T-helper 1 cell treated with Interleukin-12 subunit alpha and Interleukin-12 subunit beta and Interleukin-4 antibody, amounts not matched to agents 30 μg/mL and 1 μg/mL, for 36 hours (primary cell): ENCODE measurements around the gene PDCD4.
"Not testable (repeated sequence)": the region's sequence is repeated elsewhere in the genome, so short reads cannot be mapped to it uniquely, and the experiment has no call there.

Experiments
- H3K27ac Mint-ChIP-seq: one replicate; pipeline ENCODE4 v1.8.0; 2021; ENCODE audit warnings: mild to moderate bottlenecking, mixed read lengths
- H3K27me3 Mint-ChIP-seq: one replicate; pipeline ENCODE4 v1.8.0; 2021; ENCODE audit warnings: low read depth, mixed read lengths
- H3K36me3 Mint-ChIP-seq: one replicate; pipeline ENCODE4 v1.8.0; 2021; ENCODE audit warnings: low read depth, mixed read lengths
- H3K4me1 Mint-ChIP-seq: one replicate; pipeline ENCODE4 v1.8.0; 2021; ENCODE audit warnings: low read depth, mixed read lengths
- H3K4me3 Mint-ChIP-seq: one replicate; pipeline ENCODE4 v1.8.0; 2021; ENCODE audit warnings: mild to moderate bottlenecking, moderate library complexity, mixed read lengths
- H3K9me3 Mint-ChIP-seq: one replicate; pipeline ENCODE4 v1.8.0; 2021; ENCODE audit warnings: mixed read lengths

Gene PDCD4

GRCh38 chr10:110861930-110862649 is 9.6 kb upstream of the PDCD4 start:
- H3K4me3 Mint-ChIP-seq, result no peak overlapping the region
- H3K27ac Mint-ChIP-seq, result peak overlapping the region; percentile 64
- peaks cover 75% of the 10 kb centered on the region for H3K4me1 Mint-ChIP-seq
- H3K9me3 Mint-ChIP-seq, result no peaks in the 10 kb centered on the region
- H3K36me3 Mint-ChIP-seq, result peaks cover 9% of the 10 kb centered on the region
- H3K27me3 Mint-ChIP-seq, result no peaks in the 10 kb centered on the region

DNA sequence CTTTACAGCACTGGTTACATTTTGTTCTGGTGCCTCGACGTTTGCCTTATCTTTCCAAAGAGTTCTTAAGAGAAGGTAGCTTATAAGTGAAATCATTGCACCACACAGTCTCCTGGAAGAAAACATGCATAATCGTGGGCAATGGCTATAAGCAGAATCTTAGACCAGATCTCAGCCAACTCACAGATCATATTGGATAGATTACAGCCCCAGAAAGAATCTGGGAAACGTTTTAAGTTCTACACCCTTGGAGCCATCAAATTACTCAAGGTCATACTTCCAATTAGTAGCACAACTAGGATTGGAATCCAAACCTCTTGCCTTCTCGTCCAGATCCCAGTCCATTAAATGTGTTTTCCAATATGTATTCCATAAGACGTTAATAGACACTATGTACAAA is 8.8 kb upstream of the PDCD4 start:
- Mint-ChIP-seq H3K9me3 (no peaks in the 10 kb centered on the region), H3K4me3 (no peak overlapping the region), H3K27ac (peak overlapping the region; percentile 95), H3K27me3 (no peaks in the 10 kb centered on the region), H3K36me3 (peaks cover 7% of the 10 kb centered on the region), H3K4me1 (peaks cover 75% of the 10 kb centered on the region)

DNA sequence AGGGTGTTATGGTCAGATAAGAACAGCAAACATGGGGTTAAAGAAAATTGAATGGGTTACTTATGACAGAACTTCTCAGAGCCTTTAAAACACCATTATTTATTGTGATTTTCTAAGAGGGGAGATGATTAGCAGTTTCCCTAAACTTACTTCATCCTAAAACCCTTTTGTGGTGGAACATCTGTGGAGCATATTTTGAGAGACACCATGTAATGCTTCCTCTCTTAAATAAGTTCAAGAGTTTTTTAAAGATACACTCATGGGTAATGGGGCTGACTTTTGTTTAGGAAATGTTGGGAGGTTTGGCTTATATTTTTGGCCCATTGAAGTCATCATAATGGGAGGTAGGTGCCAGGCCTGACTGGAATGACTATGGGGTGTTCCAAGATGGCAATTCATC is 8.4 kb upstream of the PDCD4 start:
- peaks cover 75% of the 10 kb centered on the region for H3K4me1 Mint-ChIP-seq
- peak overlapping the region; percentile 95 for H3K27ac Mint-ChIP-seq
- H3K36me3 Mint-ChIP-seq, result peaks cover 5% of the 10 kb centered on the region
- H3K4me3 Mint-ChIP-seq, result no peak overlapping the region
- H3K27me3 Mint-ChIP-seq, result no peaks in the 10 kb centered on the region
- no peaks in the 10 kb centered on the region for H3K9me3 Mint-ChIP-seq

DNA sequence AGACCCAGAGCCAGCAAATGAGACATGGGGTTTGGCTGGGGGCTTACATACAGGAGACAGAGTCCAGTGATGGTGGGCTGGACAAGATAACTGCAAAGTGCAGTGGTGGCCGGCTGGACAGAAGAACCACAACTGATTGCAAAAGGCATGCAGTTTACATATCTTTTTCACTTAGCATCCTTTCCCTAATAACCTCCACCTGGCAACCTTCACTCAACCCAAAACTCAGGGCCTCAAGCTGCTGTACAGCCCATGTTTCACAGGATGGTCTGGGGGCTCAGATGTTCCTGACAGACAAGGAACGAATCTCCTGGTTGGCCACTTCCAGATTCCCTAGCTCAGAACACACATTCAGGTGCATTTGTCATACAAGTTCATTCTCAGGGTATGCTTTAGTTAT is 7.8 kb upstream of the PDCD4 start:
- H3K27me3 Mint-ChIP-seq, result no peaks in the 10 kb centered on the region
- peak overlapping the region; percentile 95 for H3K27ac Mint-ChIP-seq
- no peaks in the 10 kb centered on the region for H3K9me3 Mint-ChIP-seq
- no peak overlapping the region for H3K4me3 Mint-ChIP-seq
- H3K4me1 Mint-ChIP-seq, result peaks cover 78% of the 10 kb centered on the region
- H3K36me3 Mint-ChIP-seq, result peaks cover 2% of the 10 kb centered on the region

- Mint-ChIP-seq H3K9me3 (no peaks in the 10 kb centered on the region), H3K4me3 (peak overlapping the region; percentile 77), H3K36me3 (peaks cover 6% of the 10 kb centered on the region), H3K27ac (peak overlapping the region; percentile 95), H3K27me3 (no peaks in the 10 kb centered on the region), H3K4me1 (peaks cover 82% of the 10 kb centered on the region)
Measured at GRCh38 chr10:110864662-110865140, 7.0 kb upstream of the PDCD4 start.

DNA sequence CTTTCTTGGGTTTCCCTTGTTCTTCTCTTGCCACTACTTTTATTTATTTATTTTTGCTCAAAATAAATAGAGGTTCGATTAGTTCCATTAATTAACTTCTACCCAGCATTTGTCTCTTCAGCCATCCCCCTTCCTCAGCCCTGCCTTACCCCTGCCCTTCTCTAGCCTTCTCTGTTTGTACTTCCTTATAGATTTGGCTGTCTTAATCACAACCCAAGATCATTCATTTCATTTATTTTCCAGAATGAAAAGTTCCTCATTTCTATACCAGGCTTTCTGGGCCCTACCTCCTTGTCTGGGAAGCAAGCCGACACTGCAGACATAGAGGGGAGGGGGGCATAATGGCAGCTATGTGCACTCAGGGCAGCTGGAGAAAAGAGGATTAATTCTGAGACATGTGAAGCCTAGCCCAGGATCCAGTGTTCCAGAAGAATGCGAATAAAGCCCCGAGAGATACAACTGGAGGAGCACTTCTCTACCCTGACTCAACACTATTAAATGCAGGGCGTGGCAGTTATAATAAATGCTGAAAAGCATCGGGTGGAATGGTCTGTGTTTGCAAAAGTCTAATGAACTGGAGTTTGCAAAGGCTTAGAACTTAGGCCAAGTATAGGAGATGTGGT is 6.4 kb upstream of the PDCD4 start:
- Mint-ChIP-seq H3K4me3 (peak overlapping the region; percentile 53), H3K4me1 (peaks cover 82% of the 10 kb centered on the region)

GRCh38 chr10:110865809-110866482 is 5.8 kb upstream of the PDCD4 start:
- no peaks in the 10 kb centered on the region for H3K27me3 Mint-ChIP-seq
- H3K27ac Mint-ChIP-seq, result peak overlapping the region; percentile 95
- H3K4me1 Mint-ChIP-seq, result peaks cover 82% of the 10 kb centered on the region
- H3K9me3 Mint-ChIP-seq, result no peaks in the 10 kb centered on the region
- H3K36me3 Mint-ChIP-seq, result peaks cover 6% of the 10 kb centered on the region
- H3K4me3 Mint-ChIP-seq, result peak overlapping the region; percentile 53

More for the DNA sequence above, 6.4 kb upstream of the PDCD4 start:
- Mint-ChIP-seq H3K27me3 (no peaks in the 10 kb centered on the region), H3K27ac (peak overlapping the region; percentile 95), H3K9me3 (no peaks in the 10 kb centered on the region), H3K36me3 (peaks cover 6% of the 10 kb centered on the region)

GRCh38 chr10:110867011-110867806 is 4.5 kb upstream of the PDCD4 start:
- H3K27ac Mint-ChIP-seq, result peak overlapping the region; percentile 94
- H3K27me3 Mint-ChIP-seq, H3K36me3 Mint-ChIP-seq, H3K9me3 Mint-ChIP-seq: not testable (repeated sequence)
- peaks cover 82% of the 10 kb centered on the region for H3K4me1 Mint-ChIP-seq
- H3K4me3 Mint-ChIP-seq, result peak overlapping the region; percentile 33

DNA sequence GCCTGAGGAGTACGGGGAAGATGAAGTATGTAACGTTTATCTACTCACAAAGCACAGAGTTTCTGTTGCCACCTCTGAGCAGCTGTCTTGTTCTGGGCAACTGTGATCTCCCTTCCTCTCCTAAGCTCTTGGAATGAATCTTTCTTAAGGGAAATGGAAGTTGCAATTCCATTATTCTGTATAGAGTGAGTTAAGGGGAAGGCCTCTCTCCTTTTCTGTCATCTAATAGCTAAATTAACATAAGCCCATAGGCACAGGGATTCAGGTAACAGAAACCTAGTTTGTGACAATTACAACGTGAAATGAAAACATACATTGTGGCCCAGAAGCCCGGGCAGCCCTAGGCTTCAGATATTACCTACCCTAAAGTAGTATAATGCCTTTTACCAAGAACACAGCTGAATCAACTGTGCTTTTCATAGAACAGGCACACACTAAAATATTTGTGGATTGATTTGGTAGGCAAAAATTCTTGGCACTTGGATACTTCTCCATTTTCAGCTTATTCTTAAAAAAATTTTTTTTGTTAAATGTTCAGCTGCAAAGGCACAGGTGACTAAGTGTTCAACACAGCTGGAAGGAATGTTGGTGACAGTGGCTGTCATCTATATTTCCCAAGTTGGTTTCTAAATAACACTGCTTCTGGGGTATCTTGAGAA is 3.8 kb upstream of the PDCD4 start:
- H3K4me3 Mint-ChIP-seq, result peak overlapping the region; percentile 79
- peak overlapping the region; percentile 94 for H3K27ac Mint-ChIP-seq
- no peaks in the 10 kb centered on the region for H3K9me3 Mint-ChIP-seq
- H3K4me1 Mint-ChIP-seq, result peaks cover 77% of the 10 kb centered on the region
- peaks cover 6% of the 10 kb centered on the region for H3K36me3 Mint-ChIP-seq
- no peaks in the 10 kb centered on the region for H3K27me3 Mint-ChIP-seq

DNA sequence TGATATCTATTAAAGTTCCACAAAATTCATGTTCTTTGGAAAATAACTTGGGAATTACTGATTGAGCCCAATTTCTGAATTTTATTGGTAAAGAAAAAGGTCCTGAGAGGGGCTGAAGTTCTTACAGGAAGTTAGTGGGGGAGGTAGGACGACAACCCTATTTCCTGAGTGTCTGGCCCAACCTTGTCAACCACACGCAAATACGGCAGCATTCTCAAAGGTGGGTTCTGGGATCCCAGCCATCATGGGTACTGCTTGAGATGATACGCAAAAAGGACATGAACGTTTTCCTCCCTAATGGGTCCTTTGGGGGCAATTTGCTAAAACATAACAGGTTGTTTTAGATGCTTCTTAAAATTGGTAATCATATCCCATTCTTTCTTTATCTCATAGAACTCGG is 2.7 kb upstream of the PDCD4 start:
- Mint-ChIP-seq H3K36me3 (peaks cover 7% of the 10 kb centered on the region), H3K9me3 (no peaks in the 10 kb centered on the region), H3K27ac (peak overlapping the region; percentile 94), H3K27me3 (no peaks in the 10 kb centered on the region), H3K4me3 (peak overlapping the region; percentile 79), H3K4me1 (peaks cover 73% of the 10 kb centered on the region)

GRCh38 chr10:110870823-110871297 is 868 bp upstream of the PDCD4 start:
- peaks cover 10% of the 10 kb centered on the region for H3K36me3 Mint-ChIP-seq
- no peaks in the 10 kb centered on the region for H3K9me3 Mint-ChIP-seq
- H3K27me3 Mint-ChIP-seq, result no peaks in the 10 kb centered on the region
- peak overlapping the region; percentile 93 for H3K4me3 Mint-ChIP-seq
- peak overlapping the region; percentile 94 for H3K27ac Mint-ChIP-seq
- peaks cover 65% of the 10 kb centered on the region for H3K4me1 Mint-ChIP-seq

GRCh38 chr10:110872145-110872983 is 636 bp downstream of the PDCD4 start:
- no peaks in the 10 kb centered on the region for H3K27me3 Mint-ChIP-seq

More at GRCh38 chr10:110872145-110872983, 636 bp downstream of the PDCD4 start:
- no peaks in the 10 kb centered on the region for H3K9me3 Mint-ChIP-seq
- H3K36me3 Mint-ChIP-seq, result peaks cover 14% of the 10 kb centered on the region
- peaks cover 53% of the 10 kb centered on the region for H3K4me1 Mint-ChIP-seq
- peak overlapping the region; percentile 95 for H3K27ac Mint-ChIP-seq
- peak overlapping the region; percentile 92 for H3K4me3 Mint-ChIP-seq
